Stimulated activated CD8-positive, alpha-beta memory T cell treated with anti-CD3 and anti-CD28 coated beads, Interleukin-12 subunit alpha, Interleukin-12 subunit beta, amount 100 ng/mL, for 1 hour (primary cell): ENCODE data around the gene CTNNA1.
"Not testable (repeated sequence)": the region's sequence is repeated elsewhere in the genome, so short reads cannot be mapped to it uniquely, and the experiment has no call there.

Experiments used
- DNase-seq: peaks from one replicate; pipeline ENCODE4 v3.0.0-alpha.2; 2020; ENCODE audit warnings: low read depth

Gene CTNNA1

GRCh38 chr5:138815529-138815928 is 62.3 kb downstream of the CTNNA1 start:
- no peak for DNase-seq

- DNase-seq: no peak
These were observed 64.0 kb downstream of the CTNNA1 start for GRCh38 chr5:138817241-138817640.

DNA sequence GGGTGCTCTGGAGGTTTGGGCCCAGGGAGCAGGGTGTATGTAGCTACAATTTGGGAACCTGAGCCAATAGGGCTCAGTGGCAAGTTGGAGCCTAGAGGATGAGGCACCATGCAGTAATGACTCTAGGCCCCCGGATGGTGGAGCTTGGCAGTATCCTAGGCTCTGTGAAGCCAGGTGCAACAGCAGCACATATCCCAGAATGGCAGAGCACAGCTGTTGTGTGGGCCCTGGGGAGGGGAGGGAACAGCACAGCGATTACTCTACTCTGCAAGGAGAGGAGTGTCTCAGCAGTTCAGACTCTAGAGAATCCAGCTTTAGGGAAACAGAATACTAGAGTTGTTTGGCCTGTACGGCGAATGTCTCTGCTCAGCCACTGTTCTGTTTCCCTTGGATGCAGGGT is 65.9 kb downstream of the CTNNA1 start:
- no peak for DNase-seq

DNA sequence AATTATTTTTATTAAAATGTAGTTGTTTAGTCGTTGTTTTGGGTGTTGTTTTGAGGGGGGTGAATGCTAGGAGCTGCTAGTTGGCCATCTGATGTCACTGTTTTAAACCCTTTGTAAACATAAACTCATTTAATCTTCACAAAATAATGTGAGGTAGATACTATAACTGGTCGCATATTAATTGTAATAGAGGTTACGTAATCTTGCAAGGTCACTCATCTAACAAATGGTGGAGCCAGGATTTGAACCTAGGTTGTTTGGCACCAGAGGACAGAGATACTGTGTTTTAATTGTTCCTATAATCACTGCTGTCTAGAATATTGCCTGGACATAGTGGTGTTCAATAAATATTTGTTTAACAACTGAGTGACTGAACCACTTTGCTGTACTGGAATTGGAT is 67.5 kb downstream of the CTNNA1 start:
- no peak for DNase-seq

DNA sequence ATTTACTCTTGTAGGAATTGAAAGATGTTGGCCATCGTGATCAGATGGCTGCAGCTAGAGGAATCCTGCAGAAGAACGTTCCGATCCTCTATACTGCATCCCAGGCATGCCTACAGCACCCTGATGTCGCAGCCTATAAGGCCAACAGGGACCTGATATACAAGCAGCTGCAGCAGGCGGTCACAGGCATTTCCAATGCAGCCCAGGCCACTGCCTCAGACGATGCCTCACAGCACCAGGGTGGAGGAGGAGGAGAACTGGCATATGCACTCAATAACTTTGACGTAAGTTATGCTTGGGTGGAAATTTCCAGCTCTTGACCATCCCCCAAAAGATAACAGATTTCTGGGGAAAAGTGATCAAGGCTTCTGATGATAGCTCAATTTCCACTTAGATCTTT is 71.3 kb downstream of the CTNNA1 start:
- DNase-seq: no peak

DNA sequence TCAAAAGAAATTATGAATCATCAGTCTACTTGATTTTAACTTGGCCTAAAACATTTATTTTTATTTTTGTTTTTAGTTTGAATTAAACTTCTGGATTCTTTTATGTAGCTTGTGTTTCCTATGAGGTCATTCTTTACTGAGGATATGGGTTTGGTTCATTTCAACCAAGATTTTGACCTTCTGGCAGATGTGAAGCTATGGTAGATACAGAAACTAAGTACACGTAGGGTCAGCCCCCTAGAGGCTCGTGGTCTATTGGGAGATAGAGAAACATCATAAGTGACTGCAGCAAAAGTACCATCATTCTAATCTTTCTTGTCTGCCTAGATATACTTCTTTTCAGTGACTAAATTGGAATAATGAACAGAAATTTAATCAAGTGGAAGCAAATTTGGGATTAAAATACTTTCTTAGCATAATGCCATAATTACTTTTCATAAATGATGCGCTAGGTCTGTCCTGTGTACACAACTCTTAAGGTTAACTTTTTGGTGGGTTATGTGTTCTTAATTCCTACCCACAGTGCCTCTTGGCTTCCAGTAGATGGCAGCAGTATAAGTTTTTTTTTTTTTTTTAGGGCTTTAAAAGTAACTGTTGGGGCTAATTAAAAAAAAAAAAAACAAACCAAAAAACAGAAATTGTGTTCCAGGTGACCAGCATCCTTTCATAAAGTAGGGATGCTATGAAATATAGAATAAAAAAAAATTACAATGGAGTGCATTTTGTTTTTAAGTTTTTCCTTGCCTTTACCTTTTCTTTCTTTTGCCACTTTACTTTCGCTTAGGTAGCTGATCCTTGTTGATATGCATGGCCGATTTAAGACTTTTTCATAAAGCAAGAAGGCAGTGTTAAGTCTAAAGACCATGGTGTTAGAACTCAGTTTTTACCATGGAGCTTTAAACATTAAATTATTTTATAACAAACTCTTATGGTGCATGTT is 72.0 kb downstream of the CTNNA1 start:
- no peak for DNase-seq

- DNase-seq: no peak
These were observed 75.3 kb downstream of the CTNNA1 start for GRCh38 chr5:138828556-138828955.

DNA sequence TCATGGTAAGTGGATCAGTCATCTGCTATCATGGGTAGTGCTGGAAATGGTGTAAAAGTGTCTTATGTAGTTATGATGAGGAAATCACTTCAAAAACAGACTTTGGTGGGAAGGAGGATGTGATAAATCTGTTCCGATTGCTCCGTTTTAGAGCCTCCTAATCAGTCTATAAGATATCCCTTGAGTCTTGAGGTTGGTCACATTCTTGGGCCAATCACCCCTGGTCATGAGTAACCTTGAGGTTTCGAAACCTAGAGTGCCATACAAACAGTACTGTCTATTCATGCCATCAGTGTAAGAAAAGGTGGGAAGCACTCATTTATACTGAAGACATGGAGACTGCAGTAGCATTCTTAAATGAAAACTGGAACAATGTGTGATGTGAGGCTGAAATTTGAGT is 76.1 kb downstream of the CTNNA1 start:
- no peak for DNase-seq

- no peak for DNase-seq
These were observed 78.5 kb downstream of the CTNNA1 start for GRCh38 chr5:138831703-138832102.

DNA sequence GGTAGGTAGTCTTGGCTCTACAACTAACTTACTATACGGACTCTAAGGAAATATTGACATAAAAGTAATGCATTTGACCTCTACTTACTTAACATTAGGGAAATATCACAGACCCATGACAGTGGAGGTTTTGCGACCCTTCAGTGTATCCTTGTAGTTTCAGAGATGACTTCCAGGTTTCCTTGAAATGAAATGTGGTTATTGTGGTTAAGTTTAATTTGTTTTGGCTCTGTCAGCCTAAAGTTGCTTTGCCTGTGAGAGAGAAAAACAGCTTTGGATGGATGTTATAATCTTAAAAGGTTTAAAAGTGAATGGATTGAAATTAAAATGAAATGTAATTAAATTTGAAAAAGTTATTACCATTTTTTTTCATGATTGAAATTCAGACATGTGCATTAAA is 79.0 kb downstream of the CTNNA1 start:
- no peak for DNase-seq

DNA sequence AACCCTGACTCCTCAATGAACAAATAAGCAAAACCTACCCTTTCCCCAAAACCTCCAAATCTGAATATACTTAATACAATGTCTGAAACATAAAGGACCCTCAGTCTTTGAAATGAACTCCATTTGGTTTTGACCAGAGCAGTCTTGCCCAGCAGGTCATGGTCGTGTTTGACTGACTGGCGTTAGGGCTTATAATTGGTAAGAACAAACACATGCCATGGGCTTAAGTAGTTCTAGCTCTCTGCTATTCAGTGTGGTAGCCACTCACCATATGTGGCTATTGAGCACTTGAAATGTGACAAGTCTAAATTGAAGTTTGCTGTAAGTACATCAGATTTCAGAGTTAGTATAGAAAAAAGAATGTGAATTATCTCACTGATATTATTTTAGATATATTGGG is 79.9 kb downstream of the CTNNA1 start:
- no peak for DNase-seq

DNA sequence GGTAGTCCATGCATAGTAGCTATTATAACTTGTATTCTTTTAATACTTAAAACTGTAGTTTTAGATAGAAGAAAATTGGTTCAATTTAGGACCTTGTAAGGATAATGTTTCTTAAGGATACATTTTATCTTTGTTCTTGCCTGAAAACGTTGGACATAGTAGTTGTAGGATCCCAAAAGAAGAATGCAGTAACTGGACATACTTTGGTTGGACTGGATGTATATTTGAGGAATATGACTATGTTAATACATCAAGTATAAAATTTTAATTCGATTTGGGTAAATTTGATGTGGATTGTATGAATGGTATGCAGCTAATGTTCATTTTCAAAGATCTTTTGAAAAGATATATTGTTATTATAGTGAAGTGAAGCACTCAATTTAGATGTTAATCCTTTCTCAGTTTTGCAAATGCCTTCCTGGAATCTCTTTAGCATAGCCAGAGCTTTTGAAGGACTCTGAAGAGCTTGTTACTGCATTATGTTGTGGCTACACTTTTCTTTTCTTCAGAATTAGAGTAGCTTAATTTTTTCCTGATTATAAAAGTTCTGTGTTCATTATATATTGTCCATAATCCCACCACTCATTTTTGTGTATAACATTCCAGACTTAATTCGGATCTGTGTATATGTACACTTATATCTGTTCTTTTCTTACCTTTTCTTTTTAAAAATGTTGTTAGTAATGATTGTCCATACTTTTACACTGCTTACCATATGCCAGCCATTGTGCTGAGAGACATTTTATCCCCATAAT is 80.7 kb downstream of the CTNNA1 start:
- DNase-seq: no peak

- not testable (repeated sequence) for DNase-seq
These were observed 81.6 kb downstream of the CTNNA1 start for GRCh38 chr5:138834853-138835252.

GRCh38 chr5:138837160-138837559 is 83.9 kb downstream of the CTNNA1 start:
- DNase-seq: no peak

DNA sequence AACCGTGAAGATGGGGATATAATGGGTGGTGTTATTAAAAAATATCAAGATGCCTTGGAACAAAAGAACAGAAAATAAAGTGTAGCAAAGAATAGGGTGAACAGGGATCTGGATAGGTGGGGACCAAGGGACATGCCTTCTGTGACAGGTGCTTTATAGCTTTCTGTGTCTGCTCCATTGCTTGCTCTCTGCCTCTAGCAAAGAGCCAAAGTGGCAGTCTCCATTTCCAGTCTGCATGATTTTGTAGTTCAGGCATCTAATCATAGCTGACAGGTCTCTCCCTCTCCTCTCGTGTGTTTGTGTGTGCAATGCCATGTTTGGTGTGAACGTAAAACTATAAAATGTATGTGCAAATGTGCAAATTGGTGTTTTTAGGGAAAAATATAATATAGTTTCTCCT is 86.9 kb downstream of the CTNNA1 start:
- no peak for DNase-seq

DNA sequence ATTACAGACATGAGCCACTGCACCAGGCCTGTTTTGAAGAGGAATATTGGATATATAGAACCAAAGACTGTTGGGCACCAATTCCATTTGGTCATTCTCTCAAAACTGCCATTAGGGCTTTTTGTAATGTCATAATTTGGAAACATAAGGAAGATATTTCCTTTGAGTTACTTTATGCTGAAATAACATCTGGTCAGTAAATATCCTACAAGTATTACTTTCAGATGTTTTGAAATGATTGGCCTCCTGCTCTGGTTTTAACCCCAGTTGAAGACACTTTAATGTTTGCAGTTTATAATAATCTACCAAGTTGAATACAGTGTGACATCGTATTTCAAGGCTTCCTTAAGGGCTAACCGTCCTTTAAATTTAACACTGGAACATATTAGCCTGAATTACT is 88.3 kb downstream of the CTNNA1 start:
- DNase-seq: no peak

DNA sequence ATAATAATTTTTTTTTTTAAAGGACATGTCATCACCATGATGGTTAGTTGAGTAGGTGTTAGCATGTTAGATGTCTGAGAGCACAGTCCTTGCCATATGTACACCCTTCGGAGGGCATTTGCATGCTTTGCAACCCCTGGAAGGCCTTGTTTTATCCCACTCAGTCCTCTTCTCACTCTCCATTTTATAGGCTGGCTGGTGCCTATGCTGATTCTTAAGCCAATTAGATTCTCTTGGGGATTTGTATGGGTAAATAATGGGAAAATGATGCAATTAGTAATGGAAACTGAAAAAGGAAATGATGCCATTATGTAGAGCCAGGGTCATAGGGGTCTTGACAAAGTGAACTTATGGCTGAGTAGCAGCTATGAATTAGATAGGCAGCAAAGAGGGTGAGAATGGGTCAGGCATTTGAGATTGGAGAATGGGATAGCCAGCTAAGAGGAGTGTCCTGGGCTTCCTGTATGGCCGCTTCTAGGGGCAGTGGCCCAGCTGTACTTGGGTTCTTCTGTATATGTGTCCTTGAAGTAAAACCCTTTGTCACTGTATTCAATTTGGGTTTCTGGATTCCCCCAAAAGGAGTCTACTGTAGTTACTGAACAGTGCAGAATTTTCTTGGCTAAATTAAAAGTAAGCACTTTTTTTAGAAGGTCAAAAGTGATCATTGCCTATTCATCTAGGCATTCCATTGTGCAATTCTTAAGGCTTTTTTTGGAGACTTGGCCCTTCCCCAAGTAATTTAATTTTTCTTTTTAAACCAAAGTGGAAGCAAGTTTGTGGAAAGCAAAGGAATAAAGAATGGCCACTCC is 90.3 kb downstream of the CTNNA1 start:
- DNase-seq: no peak

DNA sequence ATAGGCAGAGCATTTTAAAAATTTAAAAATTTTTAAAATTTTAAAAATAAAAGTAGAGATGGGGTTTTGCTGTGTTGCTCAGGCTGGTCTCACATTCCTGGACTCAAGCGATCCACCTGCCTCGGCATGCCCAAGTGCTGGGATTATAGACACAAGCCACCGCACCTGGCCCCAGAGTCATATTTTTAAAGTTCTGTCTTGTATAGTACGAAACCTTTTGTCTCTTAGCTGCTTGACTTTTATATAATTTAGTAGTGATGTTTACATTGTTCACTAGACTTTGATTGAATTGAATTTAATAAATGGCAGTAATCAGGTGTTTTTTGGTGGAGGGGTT is 90.9 kb downstream of the CTNNA1 start:
- DNase-seq: no peak

- DNase-seq: no peak
These were observed 91.7 kb downstream of the CTNNA1 start for GRCh38 chr5:138844812-138845513.

DNA sequence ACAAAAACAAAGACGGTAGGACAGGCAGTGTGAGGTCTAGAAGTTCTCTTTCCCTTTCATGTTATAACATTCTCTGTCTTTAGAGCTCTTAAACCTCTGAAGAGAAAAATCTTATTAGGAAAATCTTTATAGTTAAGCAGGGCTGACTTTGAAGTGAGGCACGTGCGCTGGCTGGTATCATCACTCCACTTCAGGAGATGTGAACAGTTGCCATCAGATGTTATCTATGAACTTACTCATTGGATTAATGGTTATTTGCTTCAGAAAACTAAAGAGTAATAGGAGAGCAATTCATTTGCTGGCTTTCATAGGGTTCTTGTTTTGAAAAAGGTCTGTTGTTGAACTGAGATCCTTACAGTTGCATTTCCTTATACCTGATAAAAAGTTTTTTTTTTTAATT is 96.2 kb downstream of the CTNNA1 start:
- no peak for DNase-seq

GRCh38 chr5:138849882-138850281 is 96.7 kb downstream of the CTNNA1 start:
- no peak for DNase-seq

- no peak for DNase-seq
These were observed 97.7 kb downstream of the CTNNA1 start for GRCh38 chr5:138850865-138851435.
